GM12878 (cell line): Measurements from ENCODE around the gene SMAD4. TPM values are rescaled to one million over a fixed set of nuclear protein-coding genes. Genes with fewer than 3 reads are reported as not detected.
A peak's percentile ranks its signal among the peaks of the same experiment; 100 is the strongest.

Experiments used
- ATAC-seq: fragments of 200-7000 bp; cut with Tn5 transposase; 3 replicates; pipeline ENCODE4 v1.9.1; 2020; ENCODE audit warnings: mild to moderate bottlenecking, moderate library complexity
- Bru-seq: library from RNA; stranded (reverse); fragments of 400-500 nt; gene quantifications from one replicate; lab custom pipeline; 2021; lab: Mats Ljungman, UMichigan
- BruChase-seq, 2 experiments: library from RNA; stranded (reverse); fragments of 400-500 nt; gene quantifications; one replicate each; lab custom pipeline; 2021; lab: Mats Ljungman, UMichigan
- BruUV-seq: library from RNA; stranded (reverse); fragments of 400-500 nt; replicated peaks from 2 replicates; lab custom pipeline; 2021; lab: Mats Ljungman, UMichigan
- CTCF ChIA-PET: fragments of 300-600 bp; sonication (Branson Sonifier 250); formaldehyde crosslinking; extraction: SDS; loops from one replicate; lab custom pipeline; 2021; ENCODE audit warnings: inconsistent platforms; lab: Yijun Ruan, JAX
- POLR2A ChIA-PET: fragments of 350-600 bp; formaldehyde crosslinking; extraction: SDS; loops from one replicate; lab custom pipeline; 2021; ENCODE audit warnings: inconsistent platforms; lab: Charles Lee
- RAD21 ChIA-PET: fragments of 300-600 bp; sonication (Branson Sonifier 250); formaldehyde crosslinking; loops from one replicate; lab custom pipeline; 2023; ENCODE audit warnings: antibody characterized with exemption; ENCODE audit not compliant: unreplicated experiment; lab: Charles Lee
- SMC1A ChIA-PET: fragments of 300-600 bp; sonication (Branson Sonifier 250); formaldehyde crosslinking; loops from one replicate; lab custom pipeline; 2023; ENCODE audit not compliant: unreplicated experiment, uncharacterized antibody; lab: Charles Lee
- DNase-seq: peaks from one replicate; pipeline ENCODE4 v3.0.0-alpha.2; 2011; ENCODE audit warnings: low read depth, low spot score
- FAIRE-seq: peaks from 3 replicates; lab custom pipeline; 2011; peaks lifted over from hg19 to GRCh38; lab: Jason Lieb, UNC
- H2AFZ ChIP-seq: 2 replicates; pipeline ENCODE4 v1.6.0; 2011; ENCODE audit warnings: low read depth, low read length, control low read depth; ENCODE audit not compliant: control insufficient read depth
- H3K27ac ChIP-seq: 2 replicates; pipeline ENCODE4 v1.5.1; 2011; ENCODE audit warnings: control low read depth; ENCODE audit not compliant: control insufficient read depth, insufficient read depth
- H3K27me3 ChIP-seq, 2 experiments: replicated peaks in 1 of 2; 2 replicates each; pipeline versions ENCODE4 v1.6.0 to v1.6.1; 2011; ENCODE audit warnings: low read length in 1 of 2; ENCODE audit not compliant: control insufficient read depth in 2 of 2, insufficient read depth in 2 of 2
- H3K36me3 ChIP-seq, 2 experiments: 2 replicates each; pipeline ENCODE4 v1.5.1; 2011; ENCODE audit warnings: low read length in 1 of 2; ENCODE audit not compliant: control insufficient read depth in 2 of 2, insufficient read depth in 2 of 2
- H3K4me1 ChIP-seq: 2 replicates; pipeline ENCODE4 v1.6.1; 2011; ENCODE audit warnings: mild to moderate bottlenecking, low read length, moderate library complexity, mixed read lengths; ENCODE audit not compliant: control insufficient read depth, insufficient read depth
- H3K4me2 ChIP-seq: 2 replicates; pipeline ENCODE4 v1.6.0; 2011; ENCODE audit warnings: control low read depth; ENCODE audit not compliant: control insufficient read depth, insufficient read depth
- H3K4me3 ChIP-seq: fragments of 200-600 bp; sonication (generic); 2 replicates; pipeline ENCODE4 v1.5.1; 2016
- H3K79me2 ChIP-seq: 2 replicates; pipeline ENCODE4 v1.6.0; 2011; ENCODE audit warnings: low read length; ENCODE audit not compliant: control insufficient read depth, insufficient read depth
- H3K9ac ChIP-seq: 2 replicates; pipeline ENCODE4 v1.8.0; 2011; ENCODE audit warnings: low read length, control low read depth, mixed read lengths; ENCODE audit not compliant: control insufficient read depth, insufficient read depth
- H3K9me3 ChIP-seq: replicated peaks from 3 replicates; pipeline ENCODE4 v1.5.1; 2011; ENCODE audit warnings: mild to moderate bottlenecking, low read length; ENCODE audit not compliant: control insufficient read depth, insufficient read depth
- H4K20me1 ChIP-seq: 2 replicates; pipeline ENCODE4 v1.6.0; 2011; ENCODE audit not compliant: control insufficient read depth, insufficient read depth
- ASH2L ChIP-seq: fragments of 300-600, 200-600 bp; sonication (generic); IDR thresholded peaks from 2 replicates; pipeline ENCODE4 v1.6.1; 2017; ENCODE audit warnings: low read depth, mild to moderate bottlenecking, borderline replicate concordance
- BRCA1 ChIP-seq: IDR thresholded peaks from 2 replicates; pipeline ENCODE4 v1.6.1; 2011; ENCODE audit warnings: low read depth, low read length, improper control_type of control experiment
- CREM ChIP-seq: IDR thresholded peaks from 2 replicates; pipeline ENCODE4 v1.6.1; 2014; ENCODE audit warnings: antibody characterized with exemption, low read depth
- ESRRA ChIP-seq: IDR thresholded peaks from 2 replicates; pipeline ENCODE4 v1.6.1; 2012; ENCODE audit warnings: mild to moderate bottlenecking, low read length, improper control_type of control experiment
- IRF4 ChIP-seq: IDR thresholded peaks from 2 replicates; pipeline ENCODE4 v1.6.1; 2011; ENCODE audit warnings: low read depth, low read length
- NR2F1 ChIP-seq: fragments of 450-650 bp; conservative IDR thresholded peaks from 2 replicates; pipeline ENCODE4 v1.6.1; 2017; ENCODE audit warnings: mild to moderate bottlenecking
- POLR2A ChIP-seq: IDR thresholded peaks from 2 replicates; pipeline ENCODE4 v1.6.1; 2011; ENCODE audit warnings: low read depth, mild to moderate bottlenecking, low read length
- POU2F2 ChIP-seq: IDR thresholded peaks from 3 replicates; pipeline ENCODE4 v1.6.1; 2011; ENCODE audit warnings: low read depth, mild to moderate bottlenecking, low read length, borderline replicate concordance
- RAD51 ChIP-seq: fragments of 450-650 bp; IDR thresholded peaks from 2 replicates; pipeline ENCODE4 v1.6.1; 2016; ENCODE audit warnings: moderate library complexity, mild to moderate bottlenecking, inconsistent platforms
- RBBP5 ChIP-seq: fragments of 200-600 bp; sonication (generic); conservative IDR thresholded peaks from 2 replicates; pipeline ENCODE4 v1.6.1; 2016
- RUNX3 ChIP-seq: IDR thresholded peaks from 2 replicates; pipeline ENCODE4 v1.6.1; 2012; ENCODE audit warnings: low read length, inconsistent platforms
- STAT3 ChIP-seq: IDR thresholded peaks from 2 replicates; pipeline ENCODE4 v1.6.1; 2011; ENCODE audit warnings: low read depth, low read length, improper control_type of control experiment
- TAF1 ChIP-seq: IDR thresholded peaks from 2 replicates; pipeline ENCODE4 v1.6.1; 2011; ENCODE audit warnings: mild to moderate bottlenecking, low read depth, low read length, borderline replicate concordance
- TARDBP ChIP-seq: IDR thresholded peaks from 2 replicates; pipeline ENCODE4 v1.6.1; 2016; ENCODE audit warnings: borderline replicate concordance
- TBL1XR1 ChIP-seq: IDR thresholded peaks from 2 replicates; pipeline ENCODE4 v1.6.1; 2012; ENCODE audit warnings: low read depth, low read length, improper control_type of control experiment
- ZNF207 ChIP-seq: fragments of 450-650 bp; IDR thresholded peaks from 2 replicates; pipeline ENCODE4 v1.6.1; 2014; ENCODE audit warnings: antibody characterized with exemption, mild to moderate bottlenecking, borderline replicate concordance
- ZNF622 ChIP-seq: fragments of 450-650 bp; IDR thresholded peaks from 2 replicates; pipeline ENCODE4 v1.6.1; 2017; ENCODE audit warnings: mild to moderate bottlenecking, inconsistent platforms
- ZZZ3 ChIP-seq: IDR thresholded peaks from 2 replicates; pipeline ENCODE4 v1.6.1; 2011; ENCODE audit warnings: low read depth; ENCODE audit not compliant: control insufficient read depth, insufficient read length
- WGBS: methylation state at CpG from one replicate; pipeline ENCODE4 v1.1.6; 2016; ENCODE audit warnings: low lambda C conversion rate; ENCODE audit not compliant: insufficient replicate concordance, insufficient coverage; ENCODE audit errors: missing lambda C conversion rate; 5-methylcytosine and 5-hydroxymethylcytosine counted together
- in situ Hi-C: fragments of 300-500 bp; cut with MboI; formaldehyde crosslinking; loops from 9 replicates; pipeline ENCODE4 v1.14.3; 2018; ENCODE audit warnings: mixed read lengths
- intact Hi-C: fragments of 100-400 bp; cut with micrococcal nuclease; formaldehyde crosslinking; loops from one replicate; pipeline ENCODE4 v1.14.2; 2022; ENCODE audit not compliant: unreplicated experiment
- long read RNA-seq, 2 experiments: library from polyadenylated mRNA; unstranded; transcript quantifications; one replicate each; pipeline ENCODE4 v2.0.0, GENCODE V29; 2019 to 2020
- polyA minus RNA-seq, 3 experiments: library from RNA; depleted of rRNA, polyadenylated mRNA; stranded (reverse); fragments of >200 nt; gene quantifications; 2 replicates each; pipeline ENCODE4 v1.2.3, GENCODE V29; 2011
- polyA plus RNA-seq, 11 experiments: library from polyadenylated mRNA; depleted of rRNA in 4 of 11; unstranded in 6 of 11; stranded (reverse) in 5 of 11; fragments of >200 nt; fragmentation: Nextera tagmentation in 4 of 11; fragmentation: Illumina TruSeq in 1 of 11; extraction: Ambion mirVana in 4 of 11; extraction: Trizol in 1 of 11; gene quantifications; 1 replicate in 1 of 11; 2 replicates in 10 of 11; pipeline versions ENCODE4 v1.2.1 to v1.2.3, GENCODE V29; 2011 to 2016; ENCODE audit warnings: inconsistent platforms in 2 of 11, missing spikeins in 2 of 11, low read depth in 1 of 11
- total RNA-seq, 4 experiments: library from RNA; depleted of rRNA in 3 of 4; stranded (reverse); fragments of >200 nt in 3 of 4; fragmentation: Illumina TruSeq in 1 of 4; extraction: Trizol in 1 of 4; gene quantifications; 2 replicates each; pipeline versions ENCODE4 v1.2.1 to v1.2.3, GENCODE V29; 2013 to 2021
- TF ChIP-seq, protein P1 (sequence below): fragments of 450-650 bp; IDR thresholded peaks from 2 replicates; pipeline ENCODE4 v1.6.1; 2016; ENCODE audit warnings: mild to moderate bottlenecking

The SMAD4 gene
- 206 and 224 TPM in 2 replicates for total RNA-seq (2013; cell fraction: nucleolus; rRNA removed)
- total RNA-seq (2014; rRNA removed) (60.4 and 70.7 TPM in 2 replicates), total RNA-seq (2014; rRNA removed; fragmentation: Illumina TruSeq; extraction: Trizol) (34.2 and 34.9 TPM in 2 replicates), total RNA-seq (2021) (57.5 and 64.5 TPM in 2 replicates), polyA plus RNA-seq (2011; rRNA removed) (81.7 and 99.9 TPM in 2 replicates), polyA plus RNA-seq (2014; fragmentation: Illumina TruSeq; extraction: Trizol) (45.7 and 70.1 TPM in 2 replicates), polyA plus RNA-seq (2014; fragmentation: Nextera tagmentation; extraction: Ambion mirVana) (10 to 100 TPM in 1 of 2 experiments, 1 to 10 TPM in 1; 9.6 to 13.3 TPM), polyA plus RNA-seq (2014; rRNA removed) (25.2 and 28.5 TPM in 2 replicates), polyA plus RNA-seq (2016; fragmentation: Nextera tagmentation; extraction: Ambion mirVana) (10 to 100 TPM; 10.3 to 40.8 TPM), polyA minus RNA-seq (2011; rRNA and poly(A)+ RNA removed) (70.0 and 177 TPM in 2 replicates), Bru-seq, nascent RNA (percentile 88 among the genes with signal in this experiment), BruChase-seq, experiment 1, labeled RNA remaining after a 6-hour chase (percentile 89 among the genes with signal in this experiment), BruChase-seq, experiment 2, labeled RNA remaining after a 2-hour chase (percentile 92 among the genes with signal in this experiment)
- 14.6 TPM for polyA plus RNA-seq (2011; ENCODE audit: low read depth)
- 42.4 and 59.6 TPM in 2 replicates for polyA plus RNA-seq (2011; cell fraction: cytosol; rRNA removed)
- 48.1 and 49.9 TPM in 2 replicates for polyA plus RNA-seq (2011; cell fraction: nucleus; rRNA removed)
- 20.3 and 34.9 TPM in 2 replicates for polyA plus RNA-seq (2012)
- 29.0 and 32.4 TPM in 2 replicates for polyA minus RNA-seq (2011; cell fraction: cytosol; rRNA and poly(A)+ RNA removed)
- 15.7 and 30.4 TPM in 2 replicates for polyA minus RNA-seq (2011; cell fraction: nucleus; rRNA and poly(A)+ RNA removed)
- long read RNA-seq, experiment 1, partial matches to known transcripts = 0 of 1 reads
- long read RNA-seq, experiment 1, other reads (novel, unspliced or antisense) = 1 of 1 reads
- long read RNA-seq, experiment 2, full-length matches to known transcripts = 2 of 23 reads
- long read RNA-seq, experiment 2, partial matches to known transcripts = 18 of 23 reads
- long read RNA-seq, experiment 2, other reads (novel, unspliced or antisense) = 3 of 23 reads

DNA sequence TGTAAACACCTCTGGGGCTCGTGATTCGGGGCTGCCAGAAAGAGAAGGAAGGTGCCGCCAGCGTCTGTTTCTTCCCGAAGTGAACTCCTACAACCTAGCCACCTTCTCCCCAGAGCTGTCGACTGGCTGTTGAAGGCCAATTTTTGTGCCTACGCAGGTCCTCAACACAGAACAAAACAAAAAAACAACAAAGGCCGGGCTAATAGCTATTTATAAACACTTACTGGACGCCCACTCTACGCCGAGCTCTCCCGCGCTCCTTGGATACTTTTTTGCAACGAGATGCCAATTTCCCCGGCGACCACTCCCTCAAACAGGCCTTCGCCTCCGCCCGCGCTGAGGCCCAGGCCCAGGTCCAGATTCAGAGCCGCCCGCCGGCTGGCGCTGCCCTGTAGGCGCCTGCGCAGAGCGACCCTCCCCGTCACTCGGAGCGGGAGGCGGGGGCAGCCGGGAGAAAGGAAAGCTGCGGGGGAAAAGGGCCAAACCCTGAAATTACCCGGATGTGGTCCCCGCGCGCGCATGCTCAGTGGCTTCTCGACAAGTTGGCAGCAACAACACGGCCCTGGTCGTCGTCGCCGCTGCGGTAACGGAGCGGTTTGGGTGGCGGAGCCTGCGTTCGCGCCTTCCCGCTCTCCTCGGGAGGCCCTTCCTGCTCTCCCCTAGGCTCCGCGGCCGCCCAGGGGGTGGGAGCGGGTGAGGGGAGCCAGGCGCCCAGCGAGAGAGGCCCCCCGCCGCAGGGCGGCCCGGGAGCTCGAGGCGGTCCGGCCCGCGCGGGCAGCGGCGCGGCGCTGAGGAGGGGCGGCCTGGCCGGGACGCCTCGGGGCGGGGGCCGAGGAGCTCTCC, at the start of gene SMAD4:
TSS of gene SMAD4 (plus strand) at position 520 of the 843 bp plus-strand sequence. CDS start 16,834 bp downstream, outside the sequence.
- H3K36me3 ChIP-seq = no peaks in the 10 kb centered on the region
- RAD21 ChIA-PET = interaction anchor here (0.9 to 1.4 kb wide), 7 partner anchors 8 to 210 kb away, joined by 3 to 5 read pairs (median 3); partner anchors contain the start of gene MRO
- ATAC-seq = peak; percentile 90
- H3K4me3 ChIP-seq = peak within 1 kb of the TSS; percentile 88
- WGBS = under 1% methylated on average over 79 of the region's 79 CpGs
- H3K9ac ChIP-seq = peak within 1 kb of the TSS; percentile 78
- peaks cover 51% of the 10 kb centered on the region for H3K79me2 ChIP-seq
- SMC1A ChIA-PET = interaction anchor here (1.2 to 3.5 kb wide), 5 partner anchors 12 to 197 kb away, joined by 3 to 23 read pairs (median 3); partner anchors contain the start of genes ME2 and MEX3C
- FAIRE-seq = peak; percentile 92
- peaks cover 6% of the 10 kb centered on the region for H3K4me1 ChIP-seq
- TSS peak; percentile 80 for BruUV-seq
- H3K4me2 ChIP-seq = peak within 1 kb of the TSS; percentile 82
- H4K20me1 ChIP-seq = peaks cover 4% of the 10 kb centered on the region; the same call in 1 of the 2 replicates
- POLR2A ChIA-PET = interaction anchor here (0.7 to 3.2 kb wide), 9 partner anchors 9 to 213 kb away, joined by 3 to 14 read pairs (median 4); partner anchors contain the start of genes ELAC1 and ME2
- H3K9me3 ChIP-seq = no peaks in the 10 kb centered on the region
- in situ Hi-C loops = loop anchor here (25.0 kb wide), 1 partner anchor 1543 kb away; the partner anchor contains the start of genes C18orf32 and RPL17
- peak within 1 kb of the TSS; percentile 79 for H2AFZ ChIP-seq
- peak; percentile 71 for DNase-seq
- intact Hi-C loops = loop anchor here (2.0 kb wide), 1 partner anchor 151 kb away; the partner anchor contains the start of gene ME2
- no peaks in the 10 kb centered on the region for H3K27me3 ChIP-seq
- H3K27ac ChIP-seq = peak within 1 kb of the TSS; percentile 77
- CTCF ChIA-PET = interaction anchor here (1.2 to 3.3 kb wide), 4 partner anchors 21 to 210 kb away, joined by 3 to 21 read pairs (median 12); partner anchors contain the start of gene MRO
- peak; percentile 83 for TF ChIP-seq RUNX3
- TF ChIP-seq POU2F2 = peak; percentile 57; the same call in 1 of the 3 replicates
- no peak for TF ChIP-seq IRF4
- peak; percentile 97 for TF ChIP-seq POLR2A
- TF ChIP-seq ESRRA = no peak
- TF ChIP-seq, protein P1, sequence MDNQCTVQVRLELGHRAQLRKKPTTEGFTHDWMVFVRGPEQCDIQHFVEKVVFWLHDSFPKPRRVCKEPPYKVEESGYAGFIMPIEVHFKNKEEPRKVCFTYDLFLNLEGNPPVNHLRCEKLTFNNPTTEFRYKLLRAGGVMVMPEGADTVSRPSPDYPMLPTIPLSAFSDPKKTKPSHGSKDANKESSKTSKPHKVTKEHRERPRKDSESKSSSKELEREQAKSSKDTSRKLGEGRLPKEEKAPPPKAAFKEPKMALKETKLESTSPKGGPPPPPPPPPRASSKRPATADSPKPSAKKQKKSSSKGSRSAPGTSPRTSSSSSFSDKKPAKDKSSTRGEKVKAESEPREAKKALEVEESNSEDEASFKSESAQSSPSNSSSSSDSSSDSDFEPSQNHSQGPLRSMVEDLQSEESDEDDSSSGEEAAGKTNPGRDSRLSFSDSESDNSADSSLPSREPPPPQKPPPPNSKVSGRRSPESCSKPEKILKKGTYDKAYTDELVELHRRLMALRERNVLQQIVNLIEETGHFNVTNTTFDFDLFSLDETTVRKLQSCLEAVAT = peak; percentile 36; the same call in 1 of the 2 replicates
- no peak for TF ChIP-seq STAT3
- TF ChIP-seq TAF1 = 0 out of 2 replicates have a peak, but pooled peaks have one; percentile 60
- no peak for TF ChIP-seq BRCA1
- TF ChIP-seq ZZZ3 = no peak
- no peak for TF ChIP-seq RBBP5
- TF ChIP-seq ZNF622 = no peak
- TF ChIP-seq ZNF207 = no peak
- no peak for TF ChIP-seq TARDBP
- no peak for TF ChIP-seq RAD51
- no peak for TF ChIP-seq TBL1XR1
- no peak for TF ChIP-seq ASH2L
- 0 out of 2 replicates have a peak, but pooled peaks have one; percentile 11 for TF ChIP-seq CREM
- TF ChIP-seq NR2F1 = peak; percentile 52; the same call in 1 of the 2 replicates
